HepG2 (cell line): ENCODE data around the gene EEPD1. TPM values are rescaled to one million over a fixed set of nuclear protein-coding genes. Genes with fewer than 3 reads are reported as not detected.

Source experiments
- ATAC-seq: fragments of 200-7000 bp; cut with Tn5 transposase; 3 replicates; pipeline ENCODE4 v1.9.1; 2020; ENCODE audit warnings: mild to moderate bottlenecking, moderate library complexity
- BruUV-seq: library from RNA; stranded (reverse); fragments of 400-500 nt; replicated peaks from 2 replicates; lab custom pipeline; 2021; lab: Mats Ljungman, UMichigan
- CTCF ChIA-PET: fragments of 300-600 bp; formaldehyde crosslinking; extraction: SDS; loops from one replicate; lab custom pipeline; 2021; ENCODE audit warnings: low total read pairs, inconsistent platforms, low intra/inter-chr PET ratio; lab: Yijun Ruan, JAX
- POLR2A ChIA-PET: fragments of 350-600 bp; sonication (Branson Sonifier 250); formaldehyde crosslinking; loops from one replicate; lab custom pipeline; 2020; ENCODE audit warnings: antibody characterized with exemption, inconsistent platforms; lab: Yijun Ruan, JAX
- DNase-seq: peaks from one replicate; pipeline ENCODE4 v3.0.0-alpha.2; 2015; ENCODE audit warnings: low spot score
- FAIRE-seq: peaks from 3 replicates; lab custom pipeline; 2011; peaks lifted over from hg19 to GRCh38; lab: Jason Lieb, UNC
- H2AFZ ChIP-seq: one replicate; pipeline ENCODE4 v1.6.1; 2011; ENCODE audit warnings: low read length, inconsistent platforms
- H3K27ac ChIP-seq: fragments of 300-600 bp; 3 replicates; pipeline ENCODE4 v1.8.0; 2011; ENCODE audit warnings: mixed run types, mild to moderate bottlenecking, mixed read lengths, low read length, inconsistent platforms; ENCODE audit not compliant: insufficient read depth; ENCODE audit errors: extremely low read length
- H3K27me3 ChIP-seq, 2 experiments: fragments of 200-600 bp in 1 of 2; 2 replicates in 1 of 2; 3 replicates in 1 of 2; pipeline versions ENCODE4 v1.6.0 to v1.8.0; 2011; ENCODE audit warnings: low read length in 2 of 2, mild to moderate bottlenecking in 2 of 2, moderate library complexity in 2 of 2, inconsistent platforms in 1 of 2; ENCODE audit not compliant: insufficient read depth in 2 of 2, control insufficient read depth in 1 of 2
- H3K36me3 ChIP-seq, 2 experiments: fragments of 200-600 bp in 1 of 2; replicated peaks in 1 of 2; 2 replicates in 1 of 2; 3 replicates in 1 of 2; pipeline versions ENCODE4 v1.5.1 to v1.8.0; 2011; ENCODE audit warnings: low read length in 2 of 2, inconsistent platforms in 1 of 2; ENCODE audit not compliant: insufficient read depth in 2 of 2, control insufficient read depth in 1 of 2
- H3K4me1 ChIP-seq: 2 replicates; pipeline ENCODE4 v1.5.1; 2012; ENCODE audit warnings: low read length, inconsistent platforms; ENCODE audit not compliant: insufficient read depth
- H3K4me2 ChIP-seq: 2 replicates; pipeline ENCODE4 v1.6.0; 2011; ENCODE audit warnings: low read depth, low read length, inconsistent platforms
- H3K4me3 ChIP-seq, 3 experiments: fragments of 200-600 bp in 1 of 3; sonication (generic), shearing (Covaris generic) in 1 of 3; replicated peaks in 1 of 3; 2 replicates each; pipeline ENCODE4 v1.5.1; 2011 to 2016; ENCODE audit warnings: low read length in 3 of 3, inconsistent platforms in 2 of 3, low read depth in 2 of 3, mild to moderate bottlenecking in 2 of 3, control low read depth in 1 of 3, mixed read lengths in 1 of 3; ENCODE audit not compliant: insufficient read depth in 1 of 3
- H3K79me2 ChIP-seq: one replicate; pipeline ENCODE4 v1.6.1; 2011; ENCODE audit warnings: low read length, inconsistent platforms; ENCODE audit not compliant: insufficient read depth
- H3K9ac ChIP-seq: 2 replicates; pipeline ENCODE4 v1.6.0; 2011; ENCODE audit warnings: mild to moderate bottlenecking, low read depth, low read length, inconsistent platforms; ENCODE audit not compliant: insufficient read depth
- H3K9me3 ChIP-seq: 2 replicates; pipeline ENCODE4 v1.5.1; 2012; ENCODE audit warnings: mild to moderate bottlenecking, low read length
- H4K20me1 ChIP-seq: 2 replicates; pipeline ENCODE4 v1.6.0; 2011; ENCODE audit warnings: inconsistent platforms, mild to moderate bottlenecking, low read length, moderate library complexity; ENCODE audit not compliant: insufficient read depth
- SP1 ChIP-seq, 2 experiments: fragments of 450-650 bp in 1 of 2; sonication (generic) in 1 of 2; formaldehyde crosslinking in 1 of 2; IDR thresholded peaks; 2 replicates each; pipeline versions ENCODE4 v1.4.0 to v1.6.1; 2016 to 2020; ENCODE audit warnings: missing genetic modification reagents in 1 of 2
- ZNF207 ChIP-seq: fragments of 450-650 bp; IDR thresholded peaks from 2 replicates; pipeline ENCODE4 v1.6.1; 2016; ENCODE audit warnings: antibody characterized with exemption, borderline replicate concordance
- ZNF263 ChIP-seq: sonication (generic); formaldehyde crosslinking; IDR thresholded peaks from 2 replicates; pipeline ENCODE4 v1.4.0; 2020; ENCODE audit warnings: missing genetic modification reagents
- WGBS: methylation state at CpG from one replicate; pipeline ENCODE4 v1.1.6; 2017; ENCODE audit warnings: low lambda C conversion rate; 5-methylcytosine and 5-hydroxymethylcytosine counted together
- in situ Hi-C: cut with HindIII; loops from 2 replicates; pipeline ENCODE4 v1.10.0; 2017; ENCODE audit warnings: low pct_unique_long_range_greater_than_20kb; ENCODE audit not compliant: extremely low pct_ligation_motif_present
- intact Hi-C: fragments of 100-400 bp; cut with micrococcal nuclease; formaldehyde crosslinking; loops from one replicate; pipeline ENCODE4 v1.10.0; 2022; ENCODE audit not compliant: unreplicated experiment
- polyA plus RNA-seq, 8 experiments: library from polyadenylated mRNA; depleted of rRNA in 3 of 8; stranded (reverse) in 7 of 8; unstranded in 1 of 8; fragments of >200 nt; fragmentation: Illumina TruSeq in 4 of 8; extraction: Trizol in 4 of 8; gene quantifications; 2 replicates each; pipeline versions ENCODE4 v1.2.1 to v1.2.3, GENCODE V29; 2011 to 2016; ENCODE audit warnings: low read depth in 4 of 8, missing spikeins in 1 of 8, mixed read lengths in 1 of 8; ENCODE audit not compliant: insufficient read depth in 1 of 8
- total RNA-seq, 5 experiments: library from RNA; depleted of rRNA; stranded (reverse); fragments of >200 nt; fragmentation: Illumina TruSeq; extraction: Trizol; gene quantifications; 2 replicates each; pipeline ENCODE4 v1.2.3, GENCODE V29; 2016; ENCODE audit warnings: low read depth in 1 of 5
- TF ChIP-seq, protein P1 (sequence below): sonication (generic); formaldehyde crosslinking; IDR thresholded peaks from 2 replicates; pipeline ENCODE4 v1.4.0; 2020; ENCODE audit warnings: missing genetic modification reagents, borderline replicate concordance

Gene EEPD1
- total and polyA plus RNA-seq, 2 of the 13 experiments (the other 11 are each of a cell fraction or from before 2014, with no cell fraction given) = 10.1 to 16.4 TPM

DNA sequence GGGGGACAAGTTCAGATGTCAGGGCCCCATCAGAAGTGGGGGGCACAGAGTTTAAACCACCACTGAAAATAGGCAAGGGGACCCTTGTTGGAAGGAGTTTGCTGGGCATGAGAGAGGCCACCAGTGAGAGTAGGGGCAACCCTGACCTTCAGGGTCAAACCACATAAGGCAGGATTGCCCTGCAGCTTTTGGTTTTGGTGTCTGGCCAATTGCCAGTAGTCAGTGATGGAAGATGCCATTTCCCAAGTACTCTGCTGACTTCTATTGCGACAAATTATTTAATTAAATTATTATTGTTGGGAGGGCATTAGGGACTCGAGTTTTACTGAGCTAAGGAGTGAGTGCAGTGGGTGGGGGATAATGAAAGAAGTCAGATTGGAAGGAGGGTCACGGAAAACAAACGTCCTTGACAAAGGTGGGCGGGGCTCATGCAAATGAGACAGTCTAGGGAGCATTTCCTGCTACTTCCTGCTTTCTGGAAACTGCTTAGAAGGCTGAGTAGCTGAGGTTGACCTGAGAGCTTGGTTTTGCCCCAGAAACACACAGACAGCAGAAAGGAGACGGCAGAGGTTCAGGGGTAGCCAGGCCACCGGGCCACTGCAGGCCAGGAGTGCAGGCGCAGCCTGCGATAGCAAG lies 162.4 kb downstream of the EEPD1 start:
- BruUV-seq = no TSS peak
- H4K20me1 ChIP-seq = no peaks in the 10 kb centered on the region
- intact Hi-C loops = no loop called here
- no peak for TF ChIP-seq ZNF207
- TF ChIP-seq, all 625 proteins: peak for 0
- DNase-seq = no peak
- Histone ChIP-seq H3K36me3 (no peaks in the 10 kb centered on the region), H3K4me1 (peaks cover 47% of the 10 kb centered on the region), H3K4me2 (peak overlapping the region; percentile 25; the same call in 1 of the 2 replicates), H3K27ac (no peak overlapping the region), H3K79me2 (no peaks in the 10 kb centered on the region), H3K9ac (no peak overlapping the region), H3K4me3 (peak overlapping the region in 1 of 3 experiments; percentile 10; a peak in 1 of 6 replicates), H3K27me3 (peaks cover 5 to 8% of the 10 kb centered on the region in 2 experiments; a peak in 2 of 5 replicates), H2AFZ (no peak overlapping the region), H3K9me3 (no peaks in the 10 kb centered on the region)
- in situ Hi-C loops = loop anchor here (5.0 to 25.0 kb wide), 2 partner anchors 328 to 603 kb away; no protein-coding TSS in a partner anchor
- ChIA-PET CTCF (no interaction called here), POLR2A (no interaction called here)
- 35% methylated on average over 6 of the region's 9 CpGs for WGBS
- FAIRE-seq = no peak
- ATAC-seq = no peak

DNA sequence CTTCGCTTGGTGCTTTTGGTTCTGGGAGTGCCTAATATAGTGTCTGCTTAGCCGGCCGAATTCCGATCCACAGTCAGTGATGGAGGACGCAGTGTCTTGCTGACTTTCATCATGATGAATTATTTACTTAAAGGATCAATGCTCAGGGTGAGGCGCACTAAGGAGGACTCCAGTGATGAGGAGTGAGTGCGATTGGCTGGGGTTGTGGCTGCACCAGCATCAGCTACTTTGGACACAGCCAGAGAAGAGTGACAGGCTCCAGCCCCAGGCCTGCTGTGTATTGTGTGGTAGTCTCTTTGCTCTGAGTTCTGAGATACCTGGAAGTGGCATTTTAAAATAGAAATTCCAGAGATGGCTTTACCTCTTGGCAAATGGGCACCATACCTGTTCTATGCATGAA lies 163.3 kb downstream of the EEPD1 start:
- CTCF ChIA-PET = no interaction called here
- Histone ChIP-seq H3K9ac (no peak overlapping the region), H3K4me1 (peaks cover 47% of the 10 kb centered on the region), H4K20me1 (no peaks in the 10 kb centered on the region), H3K79me2 (no peaks in the 10 kb centered on the region), H3K36me3 (no peaks in the 10 kb centered on the region), H2AFZ (no peak overlapping the region), H3K27ac (no peak overlapping the region), H3K9me3 (peaks cover under 1% of the 10 kb centered on the region), H3K4me2 (peak overlapping the region; percentile 25; the same call in 1 of the 2 replicates), H3K4me3 (peak overlapping the region in 1 of 3 experiments; percentile 10; a peak in 1 of 6 replicates), H3K27me3 (peaks cover 5 to 8% of the 10 kb centered on the region in 2 experiments; a peak in 2 of 5 replicates)
- 20% methylated on average over 6 of the region's 7 CpGs for WGBS
- POLR2A ChIA-PET = no interaction called here
- no peak for DNase-seq
- no peak; the same call in 2 of the 3 replicates for ATAC-seq
- TF ChIP-seq, protein P1, sequence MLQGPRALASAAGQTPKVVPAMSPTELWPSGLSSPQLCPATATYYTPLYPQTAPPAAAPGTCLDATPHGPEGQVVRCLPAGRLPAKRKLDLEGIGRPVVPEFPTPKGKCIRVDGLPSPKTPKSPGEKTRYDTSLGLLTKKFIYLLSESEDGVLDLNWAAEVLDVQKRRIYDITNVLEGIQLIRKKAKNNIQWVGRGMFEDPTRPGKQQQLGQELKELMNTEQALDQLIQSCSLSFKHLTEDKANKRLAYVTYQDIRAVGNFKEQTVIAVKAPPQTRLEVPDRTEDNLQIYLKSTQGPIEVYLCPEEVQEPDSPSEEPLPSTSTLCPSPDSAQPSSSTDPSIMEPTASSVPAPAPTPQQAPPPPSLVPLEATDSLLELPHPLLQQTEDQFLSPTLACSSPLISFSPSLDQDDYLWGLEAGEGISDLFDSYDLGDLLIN (CRISPR knock-in tag) = no peak
- TF ChIP-seq ZNF263 (CRISPR knock-in tag) (peak; percentile 90), SP1 (IDR thresholded peaks at IDR 0.05) (no peak), SP1 (CRISPR knock-in tag; IDR thresholded peaks at IDR 0.05) (no peak)
- in situ Hi-C loops (loop anchor here (5.0 to 25.0 kb wide), 2 partner anchors 329 to 604 kb away; no protein-coding TSS in a partner anchor), intact Hi-C loops (no loop called here)
- BruUV-seq = no TSS peak
- FAIRE-seq = no peak
